Hematopoietic multipotent progenitor cell treated with erythropoietin and hydrocortisone succinate and interleukin-3 and kit ligand, for 4 days (in vitro differentiated cells): Measurements from ENCODE around the gene RP2.

Source experiments
- DNase-seq: peaks from one replicate; pipeline ENCODE4 v3.0.0-alpha.2; 2015

Gene RP2

GRCh38 chrX:46836701-46837557 lies at the start of gene RP2:
Gene RP2 (plus strand): TSS chrX:46837043. CDS start chrX:46837101, 58 bp downstream.
- peak; percentile 97 for DNase-seq

- no peak for DNase-seq
Observed at GRCh38 chrX:46788902-46789301, 47.9 kb upstream of the RP2 start.

- peak; percentile 78 for DNase-seq
Observed at GRCh38 chrX:46791927-46792809, 44.7 kb upstream of the RP2 start.

- no peak for DNase-seq
Observed at GRCh38 chrX:46792810-46793188, 44.0 kb upstream of the RP2 start.

GRCh38 chrX:46793386-46794143 lies 43.3 kb upstream of the RP2 start:
- DNase-seq, result peak; percentile 8

- DNase-seq, result peak; percentile 83
Observed at GRCh38 chrX:46796574-46797191, 40.2 kb upstream of the RP2 start.

- DNase-seq, result peak; percentile 24
Observed at GRCh38 chrX:46803140-46803539, 33.7 kb upstream of the RP2 start.

- no peak for DNase-seq
Observed at GRCh38 chrX:46805270-46805669, 31.6 kb upstream of the RP2 start.

- no peak for DNase-seq
Observed at GRCh38 chrX:46811121-46811520, 25.7 kb upstream of the RP2 start.

GRCh38 chrX:46812445-46812844 lies 24.4 kb upstream of the RP2 start:
- DNase-seq, result no peak

- no peak for DNase-seq
Observed at GRCh38 chrX:46814966-46815365, 21.9 kb upstream of the RP2 start.

- no peak for DNase-seq
Observed at GRCh38 chrX:46819136-46819535, 17.7 kb upstream of the RP2 start.

- DNase-seq, result no peak
Observed at GRCh38 chrX:46820391-46821100, 16.3 kb upstream of the RP2 start.

- no peak for DNase-seq
Observed at GRCh38 chrX:46823481-46823880, 13.4 kb upstream of the RP2 start.

GRCh38 chrX:46831765-46832327 lies 5.0 kb upstream of the RP2 start:
- DNase-seq, result no peak

GRCh38 chrX:46837558-46838485 lies 979 bp downstream of the RP2 start:
- DNase-seq, result peak; percentile 59

GRCh38 chrX:46838486-46838870 lies 1.6 kb downstream of the RP2 start:
- no peak for DNase-seq

- DNase-seq, result no peak
Observed at GRCh38 chrX:46838974-46839480, 2.2 kb downstream of the RP2 start.

- no peak for DNase-seq
Observed at GRCh38 chrX:46840946-46841345, 4.1 kb downstream of the RP2 start.

GRCh38 chrX:46841346-46841745 lies 4.5 kb downstream of the RP2 start:
- DNase-seq, result no peak
